ENCODE results near the gene SIPA1L3.
"Not testable (repeated sequence)": the region's sequence is repeated elsewhere in the genome, so short reads cannot be mapped to it uniquely, and the experiment has no call there.

SIPA1L3 gene

DNA sequence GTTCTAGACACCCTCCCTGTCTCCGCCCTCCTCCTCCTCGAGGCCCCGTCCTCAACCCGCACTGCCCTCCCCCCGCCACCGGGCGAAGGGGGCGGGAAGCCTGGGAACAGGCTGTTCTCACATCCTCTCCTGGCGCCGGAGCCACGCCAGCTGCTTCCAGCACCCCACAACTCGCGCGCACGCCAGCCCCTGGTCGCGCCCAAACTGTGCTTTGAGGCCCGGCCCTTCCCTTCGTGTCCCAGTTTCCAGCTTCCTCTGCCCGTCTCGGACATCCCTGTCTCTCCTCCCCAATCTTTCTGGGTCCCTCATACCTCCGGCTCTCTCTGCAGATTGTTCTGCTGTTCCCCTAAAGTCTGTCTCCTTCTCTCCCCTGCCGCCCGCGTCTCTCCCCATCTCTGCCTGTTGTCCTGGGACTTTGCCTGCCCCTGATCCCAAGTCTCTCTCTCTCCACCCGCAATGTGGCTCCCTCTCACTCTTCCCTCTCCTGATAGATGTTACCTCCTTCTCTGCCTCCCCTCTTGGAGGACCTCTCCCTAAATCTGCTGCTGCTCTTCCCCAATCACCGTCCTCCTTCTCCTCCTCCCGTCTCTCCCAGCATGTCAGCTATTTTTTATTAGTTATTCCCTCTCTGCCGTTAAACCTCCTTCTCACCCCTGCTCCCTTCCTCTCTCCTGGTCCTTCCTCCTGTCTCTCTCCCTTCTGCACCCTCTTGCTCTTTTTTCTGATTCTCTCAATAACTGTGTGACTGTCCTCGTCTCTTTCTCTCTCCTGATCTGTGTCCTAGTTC lies 302.9 kb downstream of the SIPA1L3 start:
- DNase-seq = peak in 54 of 56 donors; percentile 30 to 89 (median 74)

DNA sequence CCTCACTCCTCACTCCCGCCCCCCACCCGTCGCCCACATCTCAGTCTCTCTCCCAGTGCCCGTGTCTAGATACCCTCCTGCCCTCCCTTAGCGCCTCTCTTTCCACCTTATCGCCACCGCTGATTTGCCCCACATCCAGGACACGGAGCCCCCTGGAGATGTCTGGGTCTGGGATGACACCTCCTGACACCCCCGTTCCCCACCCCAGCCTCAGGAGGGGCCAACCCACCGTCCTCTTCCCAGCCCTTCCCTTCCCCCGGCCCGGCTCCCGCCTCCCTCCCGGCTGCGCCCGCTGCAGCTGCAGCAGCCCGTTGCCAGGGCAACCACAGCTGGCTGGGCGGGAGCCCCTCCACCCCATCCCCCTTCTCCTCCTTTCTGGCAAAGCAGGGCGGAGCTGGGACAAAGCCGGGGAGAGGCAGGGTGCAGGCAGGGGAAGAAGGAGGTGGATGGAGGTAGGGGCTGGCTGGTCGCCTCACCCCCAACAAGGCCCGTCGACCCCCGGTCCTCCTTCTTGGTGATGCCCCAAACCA lies 303.5 kb downstream of the SIPA1L3 start:
- peak in 54 of 56 donors; percentile 32 to 91 (median 79) for DNase-seq

DNA sequence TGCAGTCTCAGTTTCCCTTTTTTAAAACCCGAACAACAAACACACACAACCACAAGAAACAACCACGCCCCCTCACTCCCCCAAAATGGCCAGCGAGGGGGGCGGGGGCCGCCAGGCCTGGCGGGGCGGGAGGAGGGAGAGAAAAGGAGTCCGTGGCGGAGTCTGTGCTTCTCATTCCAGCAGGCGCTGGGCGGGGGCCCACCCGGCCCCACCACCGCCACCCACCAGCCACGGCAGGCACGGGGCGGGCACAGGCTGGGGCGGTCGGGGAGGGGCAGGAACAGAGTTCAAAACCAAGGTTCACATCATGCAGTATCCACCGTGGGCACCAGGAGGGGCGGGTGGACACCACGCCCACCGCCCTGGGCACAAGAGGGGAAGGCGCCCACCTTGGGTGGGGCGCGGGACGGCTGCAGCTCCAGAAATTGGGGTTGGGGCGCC lies 304.2 kb downstream of the SIPA1L3 start:
- peak in 15 of 56 donors; percentile 5 to 67 (median 37) for DNase-seq

DNA sequence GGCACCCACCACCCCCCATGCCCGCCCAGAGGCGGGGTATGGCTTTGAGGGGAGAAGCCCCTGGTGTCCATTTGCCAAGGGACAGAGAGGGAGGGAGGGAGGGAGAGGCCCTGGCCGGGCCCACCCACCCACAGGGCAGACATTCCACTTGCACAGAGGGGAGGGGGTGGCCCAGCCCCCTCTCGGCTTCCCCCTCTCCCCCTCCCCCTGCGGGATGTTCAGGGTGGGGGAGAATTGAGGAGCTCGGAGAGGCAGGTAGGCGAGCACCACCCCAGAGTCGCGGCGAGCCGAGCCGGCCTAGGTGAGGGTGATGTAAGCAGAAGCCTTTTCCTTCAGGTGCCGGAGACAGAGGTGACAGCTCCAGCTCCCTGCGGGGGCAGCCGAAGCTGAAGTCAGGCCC lies 304.8 kb downstream of the SIPA1L3 start:
- DNase-seq = peak in 4 of 56 donors; percentile 6 to 40 (median 20)

DNA sequence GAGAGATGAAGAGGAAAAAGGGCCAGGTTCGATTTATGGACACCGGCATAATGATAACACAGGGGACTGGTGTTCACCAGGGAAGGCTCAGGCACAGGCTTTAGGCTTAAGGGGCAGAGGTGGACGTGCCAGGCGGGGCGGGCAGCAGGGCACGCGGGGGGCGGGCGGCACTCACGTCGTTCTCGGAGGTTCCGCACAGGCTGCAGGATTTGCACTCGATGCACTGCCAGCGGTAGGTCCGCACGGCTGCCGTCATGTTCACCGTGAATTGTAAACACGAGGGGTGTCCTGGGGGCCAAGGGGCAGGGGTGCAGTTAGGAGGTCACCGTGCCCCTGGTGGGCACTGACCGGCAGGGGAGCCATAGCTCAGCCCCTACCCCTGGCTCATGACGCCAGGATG lies 306.5 kb downstream of the SIPA1L3 start:
- no peak for DNase-seq

DNA sequence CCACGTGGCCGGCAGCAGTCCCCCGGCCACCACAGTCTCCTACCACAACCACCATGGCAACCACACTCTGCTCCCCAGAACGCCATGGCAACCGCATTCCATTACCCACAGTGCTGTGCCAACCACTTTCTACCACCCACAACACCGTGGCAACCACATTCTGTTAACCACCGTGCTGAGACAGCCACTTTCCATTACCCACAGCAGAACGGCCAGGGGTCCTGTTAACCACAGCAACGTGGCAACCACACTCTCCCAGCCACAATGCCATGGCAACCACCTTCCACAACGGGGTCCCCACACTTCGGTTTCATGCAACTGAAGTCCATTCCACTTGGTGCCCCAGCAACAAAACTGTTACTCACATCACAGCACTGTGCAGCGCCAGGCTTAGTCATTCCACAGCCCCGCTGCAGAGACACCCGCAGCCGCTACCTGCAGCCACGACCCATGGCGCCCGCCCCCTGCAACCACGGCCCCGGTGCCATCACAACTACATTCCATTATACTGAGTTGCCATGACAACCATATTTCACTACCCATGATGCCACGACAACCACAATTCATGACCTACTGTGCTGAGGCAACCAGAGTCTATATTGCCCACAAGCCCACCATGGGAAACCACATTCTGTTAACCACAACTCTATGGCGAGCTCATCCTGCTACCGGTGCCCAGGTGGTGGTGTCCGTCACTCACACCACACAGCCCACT lies 307.1 kb downstream of the SIPA1L3 start:
- DNase-seq = peak in 41 of 56 donors; percentile 23 to 81 (median 62)

DNA sequence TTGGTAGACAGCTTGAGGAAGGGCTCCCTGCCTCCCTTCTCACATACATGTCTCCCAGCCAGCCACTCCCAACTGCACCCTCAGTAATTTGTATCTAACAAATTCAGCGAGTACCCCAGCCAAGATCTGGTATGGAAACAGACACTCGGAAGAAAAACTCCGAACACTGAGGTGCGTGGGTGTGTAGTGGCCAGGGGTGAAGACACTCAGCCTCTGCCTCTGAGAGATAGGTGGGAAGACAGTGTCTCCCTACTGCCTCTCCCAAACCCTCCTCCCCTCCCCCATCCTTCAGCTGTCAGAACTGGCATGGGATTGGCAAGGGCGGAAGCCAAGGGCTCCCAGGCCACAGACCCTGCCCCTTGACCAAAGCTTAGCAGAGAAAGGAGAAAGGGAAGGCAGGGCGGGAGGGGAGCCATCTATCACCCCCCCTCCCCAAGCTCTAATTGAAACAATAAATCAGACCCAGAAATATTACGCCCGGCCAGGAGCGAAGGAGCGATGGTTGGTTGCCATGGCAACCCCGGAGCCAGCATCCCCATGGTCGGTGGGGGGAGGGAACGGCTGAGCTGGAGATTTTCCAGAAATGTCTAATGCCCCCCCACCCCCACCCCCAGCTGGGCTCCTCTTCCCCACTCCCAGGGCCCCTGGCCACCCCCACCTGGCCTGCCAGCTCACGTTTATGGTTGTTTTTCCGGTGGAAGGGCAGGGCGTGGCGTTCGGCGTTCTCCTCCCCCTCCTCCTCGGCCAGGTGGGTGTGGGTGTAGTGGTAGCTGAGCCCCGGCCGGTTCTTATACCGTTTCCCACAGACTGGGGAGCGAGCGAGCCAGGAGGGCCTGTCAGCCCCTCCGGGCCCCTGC lies 310.0 kb downstream of the SIPA1L3 start:
- peak in 9 of 56 donors; percentile 8 to 79 (median 35) for DNase-seq

DNA sequence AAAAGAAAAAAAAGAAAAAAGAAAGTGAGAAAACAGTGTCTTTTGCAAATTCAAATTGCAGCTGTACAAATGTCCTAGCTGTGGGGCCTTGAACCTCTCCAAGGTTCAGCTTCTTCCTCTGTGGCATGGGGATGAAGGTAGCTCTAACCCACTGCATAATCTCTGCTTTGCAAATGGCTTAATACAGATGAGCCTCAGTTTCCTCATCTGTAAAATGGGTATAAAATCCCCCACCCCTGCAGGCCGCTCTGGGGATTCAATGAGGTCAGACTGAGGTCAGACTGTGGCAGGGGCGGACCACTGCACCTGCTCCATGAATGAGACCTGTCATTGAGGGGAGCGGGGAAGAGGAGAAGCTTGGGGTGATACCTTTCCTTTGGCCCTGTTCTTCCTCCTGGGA lies 311.2 kb downstream of the SIPA1L3 start:
- no peak for DNase-seq

DNA sequence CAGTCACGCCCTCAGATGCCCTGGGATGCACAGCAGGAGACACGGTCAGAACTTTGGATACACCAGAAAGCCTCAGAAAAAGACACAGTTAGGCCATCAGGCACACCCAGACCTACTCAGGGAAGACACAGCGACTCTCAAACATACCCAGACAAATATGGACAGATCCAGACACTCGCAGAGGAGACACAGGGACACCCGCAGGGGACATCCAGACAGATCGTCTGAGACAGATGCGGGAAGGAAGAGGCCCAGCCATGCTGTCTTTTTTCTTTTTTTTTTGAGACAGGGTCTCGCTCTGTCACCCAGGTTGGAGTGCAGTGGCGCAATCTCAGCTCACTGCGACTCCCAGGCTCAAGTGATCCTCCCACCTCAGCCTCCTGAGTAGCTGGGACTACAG lies 312.2 kb downstream of the SIPA1L3 start:
- no peak for DNase-seq

DNA sequence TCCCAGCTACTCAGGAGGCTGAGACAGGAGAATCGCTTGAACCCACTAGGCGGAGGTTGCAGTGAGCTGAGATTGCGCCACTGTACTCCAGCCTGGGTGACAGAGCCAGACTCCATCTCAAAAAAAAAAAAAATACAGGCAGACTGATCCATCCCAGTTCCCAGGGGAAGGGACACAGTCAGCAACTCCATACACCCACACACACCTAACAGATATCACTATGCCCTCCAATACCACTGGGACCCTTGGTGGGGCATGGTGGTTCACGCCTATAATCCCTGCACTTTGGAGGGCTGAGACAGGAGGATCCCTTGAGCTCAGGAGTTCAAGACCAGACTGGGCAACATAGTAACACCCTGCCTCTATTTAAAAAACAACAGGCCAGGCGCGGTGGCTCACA lies 314.4 kb downstream of the SIPA1L3 start:
- DNase-seq = no peak

DNA sequence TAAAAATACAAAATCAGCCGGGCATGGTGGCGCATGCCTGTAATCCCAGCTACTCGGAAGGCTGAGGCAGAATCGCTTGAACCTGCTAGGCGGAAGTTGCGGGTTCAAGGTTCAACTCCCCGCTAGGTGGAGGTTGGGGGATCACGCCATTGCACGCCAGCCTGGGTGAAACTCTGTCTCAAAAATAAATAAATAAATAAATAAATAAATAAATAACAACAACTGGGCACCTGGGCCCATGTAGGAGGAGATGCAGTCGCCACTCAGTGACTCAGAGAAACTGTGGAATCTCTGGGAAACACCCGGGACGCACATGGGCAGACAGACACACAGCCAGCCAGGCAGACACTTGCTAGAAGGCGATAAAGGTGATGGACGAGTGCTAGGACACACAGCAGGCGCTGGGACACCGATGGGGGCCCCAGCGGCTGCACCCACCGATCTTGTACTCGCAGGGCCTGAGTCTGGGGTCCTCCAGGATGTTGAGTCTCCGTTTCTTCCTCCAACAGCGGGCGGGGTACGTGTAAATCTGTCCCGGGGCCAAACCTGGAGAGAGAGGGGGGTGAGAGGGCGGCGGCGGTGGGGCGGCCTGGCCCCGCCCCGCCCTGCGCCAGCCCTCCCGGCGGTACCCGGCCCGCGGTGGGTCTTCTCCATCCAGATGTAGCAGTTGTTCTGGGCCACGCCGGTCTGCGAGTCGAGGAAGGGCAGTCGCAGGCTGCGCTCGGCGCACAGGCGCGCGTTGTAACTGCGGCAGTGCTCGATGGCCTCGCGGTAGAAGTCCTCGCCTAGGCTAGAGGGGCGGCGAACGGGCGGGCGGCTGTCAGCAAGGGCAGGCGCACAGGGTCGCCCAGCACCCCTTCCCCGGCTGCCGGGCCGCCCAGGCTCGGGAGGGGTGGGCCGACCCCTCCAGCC lies 315.2 kb downstream of the SIPA1L3 start:
- no peak for DNase-seq

DNA sequence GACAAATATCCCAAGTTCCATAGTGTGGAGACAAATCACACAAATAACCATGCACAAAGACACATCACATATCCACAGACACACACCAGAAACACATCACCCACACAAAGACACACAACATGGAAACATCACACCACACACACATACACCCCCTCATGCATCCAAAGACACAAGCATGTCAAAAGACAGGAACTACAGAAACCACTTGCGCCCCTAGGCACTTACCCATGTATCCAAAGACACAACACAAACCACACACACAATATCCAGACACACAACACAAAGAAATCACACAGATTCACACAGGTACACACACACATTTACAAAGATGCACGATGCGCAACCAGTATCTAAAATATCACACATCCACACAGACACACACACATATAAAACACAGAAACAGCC lies 316.1 kb downstream of the SIPA1L3 start:
- DNase-seq = no peak

DNA sequence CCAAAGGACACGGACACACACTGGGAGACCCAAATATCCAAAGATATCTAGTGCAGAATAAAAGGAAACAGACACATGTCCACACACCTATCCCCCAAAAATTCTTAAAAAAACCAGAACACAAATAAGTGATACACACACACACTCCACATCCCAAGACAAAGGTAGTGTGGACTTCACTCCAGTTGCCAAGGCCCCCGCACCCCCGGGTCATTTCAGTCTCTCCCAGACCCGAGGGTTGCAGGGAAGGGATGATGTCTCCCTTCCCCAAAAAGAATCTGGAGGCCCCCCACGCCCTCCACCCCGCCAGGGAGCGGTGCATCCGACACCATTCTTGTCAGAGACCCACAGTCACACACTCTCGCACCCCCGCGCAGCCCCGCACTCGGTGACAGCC lies 316.6 kb downstream of the SIPA1L3 start:
- DNase-seq = peak in 1 of 56 donors; percentile 62

DNA sequence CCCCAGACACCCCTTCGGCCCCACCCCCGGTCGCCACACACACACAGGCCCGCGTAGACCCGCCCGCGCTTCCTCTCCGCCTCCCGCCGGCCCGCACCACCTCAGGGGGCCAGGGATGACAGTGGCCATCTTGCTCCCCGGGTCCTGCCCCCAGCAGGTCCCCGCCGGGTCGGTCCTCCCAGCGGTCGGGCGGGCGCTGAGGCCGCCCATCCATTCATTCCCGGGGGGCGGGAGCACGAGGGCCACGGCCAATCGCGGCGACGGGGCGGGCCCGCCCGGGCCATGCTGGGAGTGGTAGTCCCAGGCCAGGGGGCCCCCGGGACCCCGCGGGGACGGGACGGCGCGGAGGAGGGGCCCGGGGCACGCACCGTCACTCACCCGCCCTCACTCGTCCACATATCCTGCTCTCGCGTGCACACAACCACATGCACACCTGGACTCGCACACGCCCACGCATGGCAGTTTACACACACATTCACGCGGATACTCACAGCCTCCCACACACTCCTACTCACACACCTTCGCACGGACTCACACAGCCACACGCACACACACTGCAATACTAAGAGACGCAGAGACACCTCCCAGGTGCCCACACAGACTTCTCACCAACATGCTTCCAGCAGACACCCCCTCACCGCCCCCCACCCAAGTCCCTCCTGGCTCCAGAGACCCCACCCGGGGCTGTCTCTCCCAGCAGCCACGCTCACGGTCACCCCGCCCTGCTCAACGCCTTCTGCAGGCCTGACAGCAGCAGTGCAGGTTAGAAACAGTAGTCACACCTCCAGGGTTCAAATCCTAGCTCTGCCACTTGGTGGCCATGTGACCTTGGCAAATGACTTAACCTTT lies 317.2 kb downstream of the SIPA1L3 start, which contains the start of gene DPF1:
DPF1 (minus strand) TSS at position 209 of the 849 bp plus-strand sequence; CDS start at position 129, 80 bp downstream.
- DNase-seq = peak in 54 of 56 donors; percentile 11 to 88 (median 60)

DNA sequence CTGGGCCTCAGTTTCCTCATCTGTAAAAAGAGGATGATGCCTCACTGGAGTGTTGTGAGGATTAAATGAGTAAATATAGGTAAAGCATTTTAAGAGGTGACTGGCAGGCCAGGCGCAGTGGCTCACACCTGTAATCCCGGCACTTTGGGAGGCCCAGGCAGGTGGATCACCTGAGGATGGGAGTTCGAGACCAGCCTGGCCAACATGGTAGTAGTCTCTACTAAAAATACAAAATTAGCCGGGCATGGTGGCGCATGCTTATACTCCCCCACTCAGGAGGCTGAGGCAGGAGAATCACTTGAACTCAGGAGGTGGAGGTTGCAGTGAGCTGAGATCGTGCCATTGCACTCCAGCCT lies 317.8 kb downstream of the SIPA1L3 start:
- not testable (repeated sequence) for DNase-seq

DNA sequence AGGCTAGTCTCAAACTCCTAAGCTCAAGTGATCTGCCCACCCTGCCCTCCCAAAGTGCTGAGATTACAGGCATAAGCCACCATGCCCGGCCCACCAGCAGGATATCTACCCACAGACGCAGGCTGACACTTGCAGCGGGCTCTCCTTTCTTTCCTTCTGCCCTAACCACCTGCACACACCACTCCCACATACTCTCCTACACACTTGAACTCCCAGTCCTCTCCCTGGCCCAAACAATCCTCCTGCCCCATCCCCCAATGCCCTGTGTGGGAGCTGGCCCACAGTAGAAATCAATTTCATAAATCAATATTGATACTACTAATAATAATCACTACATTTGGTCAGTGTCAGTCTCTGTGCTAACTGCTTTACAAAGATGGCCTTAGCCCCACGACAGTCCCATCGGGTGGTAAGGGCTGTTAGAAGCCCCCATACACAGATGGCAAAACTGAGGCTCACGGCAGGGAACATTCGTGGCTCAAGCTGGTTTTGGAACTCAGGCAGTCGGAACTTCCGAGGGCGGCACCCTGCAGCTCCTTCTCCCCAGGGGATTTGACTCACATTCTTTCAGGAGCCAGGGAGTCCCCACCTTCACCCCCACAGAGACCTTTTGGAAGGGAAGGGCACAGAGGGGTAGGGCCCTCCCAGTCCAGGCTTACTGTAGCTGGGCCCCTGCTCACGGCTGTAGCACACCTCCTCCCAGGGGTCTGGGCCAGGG lies 320.4 kb downstream of the SIPA1L3 start:
- peak in 1 of 56 donors; percentile 22 for DNase-seq

DNA sequence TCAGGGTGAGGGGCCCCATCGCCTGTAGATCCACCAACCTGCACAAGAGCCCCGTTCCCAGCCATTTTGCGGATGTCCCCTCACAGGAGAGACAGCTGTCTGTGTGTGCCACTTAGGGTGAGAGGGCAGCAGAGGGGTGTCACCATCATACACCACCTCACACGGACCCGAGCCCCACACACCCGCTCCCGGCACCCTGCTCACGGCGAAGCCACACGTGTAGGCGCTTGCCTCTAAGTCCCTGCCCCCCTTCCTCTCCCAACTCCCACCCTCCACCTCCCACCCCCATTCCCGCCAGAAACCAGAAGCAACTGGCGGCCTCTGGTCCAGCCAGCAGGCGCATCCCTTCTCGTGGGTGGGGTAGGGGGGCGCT lies 321.0 kb downstream of the SIPA1L3 start:
- DNase-seq = peak in 4 of 56 donors; percentile 21 to 49 (median 26)

Measured in nucleus accumbens (tissue), 56 donors.